ENCODE results near the gene RGMB. TPM values are rescaled to one million over a fixed set of nuclear protein-coding genes. Genes with fewer than 3 reads are reported as not detected.

RGMB gene
- total RNA-seq, 4 donors from 2014 or later, result 39.0 to 125 (median 50.3) TPM

- in situ Hi-C loops (cut with MboI; ENCODE audit: low pct_ligation_motif_present in 1 of 4, low pct_unique_long_range_greater_than_20kb in 1 of 4, low sequenced_read_pairs in 3 of 4), result loop anchor here in 2 of 4 donors (25.0 kb wide), 2 partner anchors 1232 to 1582 kb away; partner anchors contain the start of gene RIOK2 (in 1 of the 2)
Observed at GRCh38 chr5:98769210-98769958, 4.1 kb upstream of the RGMB start.

DNA sequence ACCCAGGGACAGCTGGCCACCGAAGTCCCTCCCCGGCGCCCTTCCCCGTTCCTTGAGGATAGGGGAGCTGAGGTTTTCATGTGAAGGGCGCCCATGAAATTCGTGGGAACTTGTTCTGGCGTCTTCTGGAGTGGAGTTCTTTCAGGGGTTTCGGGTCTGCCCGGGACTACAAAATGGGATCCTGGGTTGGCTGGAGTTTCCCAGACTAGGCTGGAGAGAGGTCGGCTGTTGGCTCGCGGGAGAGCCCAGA lies 3.6 kb upstream of the RGMB start:
- Histone ChIP-seq H3K4me3 (peak overlapping the region; percentile 30 to 67 (median 63)), H3K27ac (peak overlapping the region; percentile 84 to 99 (median 98)), H3K27me3 (peaks cover 7% of the 10 kb centered on the region), H3K4me1 (peaks cover 0 to 41% (median 16%) of the 10 kb centered on the region in 4 donors), H3K36me3 (no peaks in the 10 kb centered on the region), H3K9me3 (no peaks in the 10 kb centered on the region)
- in situ Hi-C loops (cut with MboI; ENCODE audit: low pct_ligation_motif_present in 1 of 4, low pct_unique_long_range_greater_than_20kb in 1 of 4, low sequenced_read_pairs in 3 of 4), result loop anchor here in 2 of 4 donors (25.0 kb wide), 2 partner anchors 1233 to 1583 kb away; partner anchors contain the start of gene RIOK2 (in 1 of the 2)
- 0 to 1% methylated on average over 5 to 12 of the region's 12 CpGs for WGBS, 2 donors (ENCODE audit: low coverage in 1 of 2)
- intact Hi-C loops (cut with DNase I; ENCODE audit: low total_unique reads), result no loop called here
- TF ChIP-seq POLR2A (IDR thresholded peaks at IDR 0.05) (no peak), EP300 (IDR thresholded peaks at IDR 0.05; ENCODE audit: low read depth) (no peak), POLR2AphosphoS5 (IDR thresholded peaks at IDR 0.05) (no peak), CTCF (IDR thresholded peaks at IDR 0.05) (no peak)
- no peak for DNase-seq

More at GRCh38 chr5:98769210-98769958, 4.1 kb upstream of the RGMB start:
- Histone ChIP-seq H3K36me3 (no peaks in the 10 kb centered on the region), H3K27me3 (peaks cover 7% of the 10 kb centered on the region), H3K27ac (peak overlapping the region; percentile 84 to 99 (median 98)), H3K4me1 (peaks cover 0 to 39% (median 15%) of the 10 kb centered on the region in 4 donors), H3K9me3 (no peaks in the 10 kb centered on the region), H3K4me3 (peak overlapping the region; percentile 30 to 67 (median 63))
- peak; percentile 68 for DNase-seq
- intact Hi-C loops (cut with DNase I; ENCODE audit: low total_unique reads), result no loop called here
- whole genome bisulfite sequencing, 2 donors (ENCODE audit: low coverage in 1 of 2), result 1% methylated on average over 50 of the region's 55 CpGs; no CpG with 5 or more reads in 1 of the 2 donors
- TF ChIP-seq CTCF (IDR thresholded peaks at IDR 0.05) (peak; percentile 69 to 73 (median 73)), POLR2A (IDR thresholded peaks at IDR 0.05) (no peak), EP300 (IDR thresholded peaks at IDR 0.05; ENCODE audit: low read depth) (no peak), POLR2AphosphoS5 (IDR thresholded peaks at IDR 0.05) (no peak)

DNA sequence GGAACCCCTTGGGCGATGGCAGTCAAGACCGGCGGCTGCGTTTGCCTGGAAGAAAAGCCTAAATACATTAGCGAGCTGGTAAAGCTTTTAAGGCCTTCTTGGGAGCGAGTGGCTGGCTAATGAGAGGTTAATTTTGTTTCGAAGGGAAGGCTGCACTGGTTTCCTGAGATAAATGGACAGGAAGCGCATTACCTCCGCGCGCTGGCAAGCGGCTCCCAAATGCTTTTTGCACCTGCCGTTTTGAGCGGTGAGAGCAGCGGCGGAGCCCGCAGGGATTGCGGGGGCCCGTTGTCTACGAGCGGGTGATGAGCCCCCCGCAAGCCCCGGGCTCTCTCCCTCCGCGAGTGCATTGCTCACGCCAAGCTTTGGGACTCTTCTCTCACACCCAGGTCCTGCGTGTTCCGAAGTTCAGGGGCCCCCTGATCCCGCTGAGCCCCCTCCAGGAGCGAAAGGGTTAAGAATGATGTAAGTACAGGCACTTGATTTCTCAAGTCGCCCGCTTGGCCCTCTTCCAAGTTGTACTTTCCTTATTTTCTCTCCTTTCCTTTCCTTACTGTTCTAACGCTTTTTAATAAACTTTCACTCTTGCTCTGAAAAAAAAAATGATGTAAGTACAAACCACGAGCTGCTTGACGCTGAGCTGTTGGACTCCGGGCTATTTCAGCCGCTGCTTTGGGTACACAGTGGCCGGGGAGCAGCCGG lies 3.1 kb upstream of the RGMB start:
- peaks cover 0 to 46% (median 19%) of the 10 kb centered on the region in 4 donors for H3K4me1 ChIP-seq
- no peaks in the 10 kb centered on the region for H3K9me3 ChIP-seq
- peak; percentile 60 for DNase-seq
- peaks cover 7% of the 10 kb centered on the region for H3K27me3 ChIP-seq
- no peaks in the 10 kb centered on the region for H3K36me3 ChIP-seq
- TF ChIP-seq POLR2AphosphoS5 (IDR thresholded peaks at IDR 0.05), result no peak
- no peak for TF ChIP-seq CTCF (IDR thresholded peaks at IDR 0.05)
- no peak for TF ChIP-seq EP300 (IDR thresholded peaks at IDR 0.05; ENCODE audit: low read depth)
- no peak for TF ChIP-seq POLR2A (IDR thresholded peaks at IDR 0.05)
- peak overlapping the region; percentile 84 to 99 (median 98) for H3K27ac ChIP-seq
- intact Hi-C loops (cut with DNase I; ENCODE audit: low total_unique reads) (no loop called here), in situ Hi-C loops (cut with MboI; ENCODE audit: low pct_ligation_motif_present in 1 of 4, low pct_unique_long_range_greater_than_20kb in 1 of 4, low sequenced_read_pairs in 3 of 4) (loop anchor here in 2 of 4 donors (25.0 kb wide), 2 partner anchors 1233 to 1583 kb away; partner anchors contain the start of gene RIOK2 (in 1 of the 2))
- H3K4me3 ChIP-seq, result peak overlapping the region; percentile 30 to 67 (median 63)
- 0 to 1% methylated on average over 9 to 39 of the region's 39 CpGs for WGBS, 2 donors (ENCODE audit: low coverage in 1 of 2)

GRCh38 chr5:98770911-98771322 lies 2.5 kb upstream of the RGMB start:
- Histone ChIP-seq H3K4me3 (peak overlapping the region; percentile 30 to 67 (median 63)), H3K4me1 (peaks cover 0 to 51% (median 22%) of the 10 kb centered on the region in 4 donors), H3K36me3 (no peaks in the 10 kb centered on the region), H3K9me3 (no peaks in the 10 kb centered on the region), H3K27ac (peak overlapping the region; percentile 84 to 99 (median 98)), H3K27me3 (peaks cover 7% of the 10 kb centered on the region)
- intact Hi-C loops (cut with DNase I; ENCODE audit: low total_unique reads), result no loop called here
- no peak for DNase-seq
- in situ Hi-C loops (cut with MboI; ENCODE audit: low pct_ligation_motif_present in 1 of 4, low pct_unique_long_range_greater_than_20kb in 1 of 4, low sequenced_read_pairs in 3 of 4), result loop anchor here in 2 of 4 donors (25.0 kb wide), 2 partner anchors 1234 to 1584 kb away; partner anchors contain the start of gene RIOK2 (in 1 of the 2)
- no peak for TF ChIP-seq CTCF (IDR thresholded peaks at IDR 0.05)
- TF ChIP-seq EP300 (IDR thresholded peaks at IDR 0.05; ENCODE audit: low read depth), result no peak
- WGBS, 2 donors (ENCODE audit: low coverage in 1 of 2), result 0 to 3% methylated on average over 6 of the region's 6 CpGs
